Mesenchymal stem cell (in vitro differentiated cells and primary cell): ENCODE measurements around the gene GLP1R.

Source experiments
- DNase-seq: peaks from one replicate; pipeline ENCODE4 v3.0.0-alpha.2; 2013
- H2AFZ ChIP-seq: one replicate; pipeline ENCODE4 v1.6.1; 2013; ENCODE audit warnings: low read depth, mild to moderate bottlenecking, control low read depth, inconsistent platforms, low read length, moderate library complexity
- H2AK5ac ChIP-seq: 2 replicates; pipeline ENCODE4 v1.6.1; 2013; ENCODE audit warnings: low read length, moderate library complexity, mild to moderate bottlenecking, inconsistent platforms; ENCODE audit not compliant: severe bottlenecking
- H2BK120ac ChIP-seq: one replicate; pipeline ENCODE4 v1.6.1; 2013; ENCODE audit warnings: low read depth, mild to moderate bottlenecking, inconsistent platforms, low read length, moderate library complexity
- H2BK12ac ChIP-seq, 2 experiments: one replicate each; pipeline ENCODE4 v1.6.1; 2013; ENCODE audit warnings: inconsistent platforms in 2 of 2, low read length in 2 of 2, mild to moderate bottlenecking in 2 of 2, moderate library complexity in 2 of 2, control low read depth in 1 of 2
- H2BK15ac ChIP-seq: one replicate; pipeline ENCODE4 v1.6.1; 2013; ENCODE audit warnings: mild to moderate bottlenecking, low read depth, inconsistent platforms; ENCODE audit not compliant: poor library complexity, severe bottlenecking
- H2BK5ac ChIP-seq: 2 replicates; pipeline ENCODE4 v1.6.1; 2013; ENCODE audit warnings: low read depth, mild to moderate bottlenecking, low read length, control low read depth, inconsistent platforms; ENCODE audit not compliant: poor library complexity, severe bottlenecking
- H3K14ac ChIP-seq, 2 experiments: one replicate each; pipeline ENCODE4 v1.6.1; 2013; ENCODE audit warnings: inconsistent platforms in 2 of 2, low read length in 2 of 2, control low read depth in 1 of 2, mild to moderate bottlenecking in 1 of 2, moderate library complexity in 1 of 2
- H3K18ac ChIP-seq, 2 experiments: one replicate each; pipeline ENCODE4 v1.6.1; 2013; ENCODE audit warnings: inconsistent platforms in 2 of 2, low read length in 2 of 2, control low read depth in 1 of 2, low read depth in 1 of 2, mild to moderate bottlenecking in 1 of 2
- H3K23ac ChIP-seq, 2 experiments: one replicate each; pipeline ENCODE4 v1.6.1; 2013; ENCODE audit warnings: inconsistent platforms in 2 of 2, low read length in 2 of 2, mild to moderate bottlenecking in 2 of 2, moderate library complexity in 2 of 2, control low read depth in 1 of 2
- H3K27ac ChIP-seq: 2 replicates; pipeline ENCODE4 v1.5.1; 2013; ENCODE audit warnings: mild to moderate bottlenecking, moderate library complexity, low read length, control low read depth, inconsistent platforms; ENCODE audit not compliant: poor library complexity, severe bottlenecking
- H3K27me3 ChIP-seq, 2 experiments: 2 replicates each; pipeline versions ENCODE4 v1.6.1 to v1.7.0; 2013; ENCODE audit warnings: low read length in 2 of 2, mild to moderate bottlenecking in 2 of 2, moderate library complexity in 2 of 2, control low read depth in 1 of 2, inconsistent platforms in 1 of 2; ENCODE audit not compliant: control insufficient read depth in 1 of 2, insufficient read depth in 1 of 2
- H3K36me3 ChIP-seq, 2 experiments: 2 replicates each; pipeline versions ENCODE4 v1.6.1 to v1.7.0; 2013; ENCODE audit warnings: low read length in 2 of 2, control low read depth in 1 of 2, inconsistent platforms in 1 of 2, low read depth in 1 of 2, mild to moderate bottlenecking in 1 of 2; ENCODE audit not compliant: insufficient read depth in 2 of 2, control insufficient read depth in 1 of 2
- H3K4ac ChIP-seq, 2 experiments: one replicate each; pipeline ENCODE4 v1.6.1; 2013; ENCODE audit warnings: inconsistent platforms in 2 of 2, low read length in 2 of 2, mild to moderate bottlenecking in 2 of 2, moderate library complexity in 2 of 2, control low read depth in 1 of 2, low read depth in 1 of 2
- H3K4me1 ChIP-seq: 2 replicates; pipeline ENCODE4 v1.6.1; 2013; ENCODE audit warnings: low read depth, low read length, control low read depth; ENCODE audit not compliant: control insufficient read depth, insufficient read depth
- H3K4me2 ChIP-seq: 2 replicates; pipeline ENCODE4 v1.6.1; 2013; ENCODE audit warnings: low read length, mild to moderate bottlenecking, inconsistent platforms; ENCODE audit not compliant: poor library complexity, severe bottlenecking
- H3K4me3 ChIP-seq, 2 experiments: 2 replicates each; pipeline versions ENCODE4 v1.5.1 to v1.7.0; 2013; ENCODE audit warnings: low read length in 2 of 2, mild to moderate bottlenecking in 2 of 2, control low read depth in 1 of 2, low read depth in 1 of 2; ENCODE audit not compliant: insufficient read depth in 1 of 2
- H3K79me1 ChIP-seq: replicated peaks from 2 replicates; pipeline ENCODE4 v1.6.1; 2013; ENCODE audit warnings: mild to moderate bottlenecking, control low read depth, low read length, inconsistent platforms; ENCODE audit not compliant: poor library complexity, severe bottlenecking
- H3K9ac ChIP-seq: 2 replicates; pipeline ENCODE4 v1.7.0; 2013; ENCODE audit warnings: mild to moderate bottlenecking, low read length, moderate library complexity
- H3K9me3 ChIP-seq: 2 replicates; pipeline ENCODE4 v1.7.0; 2013; ENCODE audit warnings: mild to moderate bottlenecking, low read length; ENCODE audit not compliant: control insufficient read depth
- H4K8ac ChIP-seq: one replicate; pipeline ENCODE4 v1.6.1; 2013; ENCODE audit warnings: inconsistent platforms, mild to moderate bottlenecking, low read length, moderate library complexity
- H4K91ac ChIP-seq: one replicate; pipeline ENCODE4 v1.6.1; 2013; ENCODE audit warnings: mild to moderate bottlenecking, low read length, inconsistent platforms
- WGBS: methylation state at CpG from one replicate; pipeline ENCODE4 v1.1.7; 2013; ENCODE audit warnings: mixed read lengths; 5-methylcytosine and 5-hydroxymethylcytosine counted together

The GLP1R gene

DNA sequence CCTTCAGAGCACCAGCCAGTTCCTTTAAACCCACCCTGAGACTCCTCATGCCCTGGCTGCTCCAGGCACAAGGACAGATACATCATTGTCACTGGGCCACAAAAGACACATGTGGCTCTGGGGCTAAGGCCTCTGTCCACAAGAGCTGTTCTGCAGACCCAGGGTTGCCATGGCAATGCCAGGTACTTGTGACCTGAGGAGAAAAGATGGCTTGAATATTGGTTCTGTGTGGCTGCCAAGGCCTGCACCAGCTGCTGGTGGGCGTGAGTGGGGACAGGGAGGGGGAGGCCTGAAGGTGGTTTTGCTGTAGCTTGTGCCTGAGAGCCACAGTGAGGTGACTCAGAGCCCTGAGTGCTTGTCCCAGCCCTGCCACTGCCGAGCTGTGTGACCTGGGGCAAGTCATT is 34.7 kb downstream of the GLP1R start:
- Histone ChIP-seq H2BK120ac (no peak overlapping the region), H3K4me2 (no peak overlapping the region), H2BK15ac (no peak overlapping the region), H2BK5ac (no peak overlapping the region), H4K8ac (no peak overlapping the region), H3K36me3 (no peaks in the 10 kb centered on the region), H3K27me3 (peaks cover 18 to 80% of the 10 kb centered on the region in 2 experiments), H2BK12ac (no peak overlapping the region), H3K23ac (no peak overlapping the region), H3K9ac (no peak overlapping the region), H3K18ac (no peak overlapping the region), H2AK5ac (no peak overlapping the region), H3K79me1 (no peaks in the 10 kb centered on the region), H3K4me3 (no peak overlapping the region), H4K91ac (no peak overlapping the region), H3K27ac (no peak overlapping the region), H3K14ac (no peak overlapping the region), H2AFZ (no peak overlapping the region), H3K4me1 (no peaks in the 10 kb centered on the region), H3K9me3 (no peaks in the 10 kb centered on the region), H3K4ac (no peak overlapping the region)
- WGBS, result 62% methylated on average over 2 of the region's 2 CpGs
- DNase-seq, result no peak

DNA sequence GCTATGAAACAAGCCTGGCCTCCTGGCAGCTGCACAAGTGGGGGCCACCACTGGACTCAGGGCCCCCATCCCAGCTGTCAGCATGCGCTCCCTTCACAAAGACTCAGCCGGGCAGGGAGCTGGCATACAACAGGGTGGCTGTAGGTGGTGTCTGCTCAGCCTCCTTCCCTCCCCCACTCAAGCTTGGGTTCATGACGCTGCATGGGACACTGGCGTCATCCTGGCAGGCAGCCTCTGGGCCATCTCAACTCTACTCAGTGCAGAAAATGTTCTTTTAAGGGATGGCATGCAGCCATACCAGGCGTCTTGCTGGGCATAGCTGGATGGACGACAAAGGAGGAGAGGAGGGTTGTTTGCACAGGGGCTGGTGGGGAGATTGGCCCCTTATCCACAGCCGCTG is 35.9 kb downstream of the GLP1R start:
- no peak overlapping the region for H2BK120ac ChIP-seq
- WGBS, result 88% methylated on average over 7 of the region's 7 CpGs

GRCh38 chr6:39085129-39085797 is 36.7 kb downstream of the GLP1R start:
- Histone ChIP-seq H2BK120ac (no peak overlapping the region), H3K23ac (no peak overlapping the region), H2BK15ac (no peak overlapping the region), H4K91ac (no peak overlapping the region), H3K9ac (no peak overlapping the region), H3K4me1 (no peaks in the 10 kb centered on the region), H3K4ac (no peak overlapping the region), H3K79me1 (no peaks in the 10 kb centered on the region), H3K36me3 (no peaks in the 10 kb centered on the region), H3K9me3 (no peaks in the 10 kb centered on the region), H3K27me3 (peaks cover 23 to 80% of the 10 kb centered on the region in 2 experiments), H2BK12ac (no peak overlapping the region), H2BK5ac (no peak overlapping the region), H2AK5ac (no peak overlapping the region), H3K27ac (no peak overlapping the region), H3K18ac (no peak overlapping the region), H4K8ac (no peak overlapping the region), H3K4me3 (no peak overlapping the region), H3K14ac (no peak overlapping the region), H3K4me2 (no peak overlapping the region), H2AFZ (no peak overlapping the region)
- WGBS, result 83% methylated on average over 2 of the region's 5 CpGs
- DNase-seq, result no peak

More for the DNA sequence above, 35.9 kb downstream of the GLP1R start:
- no peak overlapping the region for H3K23ac ChIP-seq
- no peak overlapping the region for H3K18ac ChIP-seq
- peaks cover 22 to 78% of the 10 kb centered on the region in 2 experiments for H3K27me3 ChIP-seq
- no peak overlapping the region for H3K27ac ChIP-seq
- H4K91ac ChIP-seq, result no peak overlapping the region
- no peaks in the 10 kb centered on the region for H3K4me1 ChIP-seq
- H3K36me3 ChIP-seq, result no peaks in the 10 kb centered on the region
- H2BK5ac ChIP-seq, result no peak overlapping the region
- no peak overlapping the region for H2BK15ac ChIP-seq
- H2BK12ac ChIP-seq, result no peak overlapping the region
- H2AK5ac ChIP-seq, result no peak overlapping the region
- no peak overlapping the region for H3K4me3 ChIP-seq
- no peak overlapping the region for H2AFZ ChIP-seq
- no peak overlapping the region for H3K4ac ChIP-seq
- no peak for DNase-seq
- H3K79me1 ChIP-seq, result no peaks in the 10 kb centered on the region
- no peak overlapping the region for H4K8ac ChIP-seq
- H3K4me2 ChIP-seq, result no peak overlapping the region
- H3K9me3 ChIP-seq, result no peaks in the 10 kb centered on the region
- H3K14ac ChIP-seq, result no peak overlapping the region
- H3K9ac ChIP-seq, result no peak overlapping the region

- Histone ChIP-seq H3K23ac (no peak overlapping the region), H3K36me3 (no peaks in the 10 kb centered on the region), H4K91ac (no peak overlapping the region), H2AFZ (no peak overlapping the region), H3K79me1 (no peaks in the 10 kb centered on the region), H3K4me3 (no peak overlapping the region), H3K4me2 (no peak overlapping the region), H2AK5ac (no peak overlapping the region), H3K27me3 (peaks cover 21 to 77% of the 10 kb centered on the region in 2 experiments), H2BK120ac (no peak overlapping the region), H3K9ac (no peak overlapping the region), H4K8ac (no peak overlapping the region), H3K27ac (no peak overlapping the region), H2BK15ac (no peak overlapping the region), H3K4me1 (no peaks in the 10 kb centered on the region), H3K9me3 (no peaks in the 10 kb centered on the region), H3K14ac (no peak overlapping the region), H3K18ac (no peak overlapping the region), H2BK5ac (no peak overlapping the region), H3K4ac (no peak overlapping the region), H2BK12ac (no peak overlapping the region)
- 81% methylated on average over 3 of the region's 7 CpGs for WGBS
- no peak for DNase-seq
Observed at GRCh38 chr6:39086294-39086693, 37.7 kb downstream of the GLP1R start.
